Ascending aorta (tissue), 2 donors: Measurements from ENCODE around the gene SLC29A2. TPM values are rescaled to one million over a fixed set of nuclear protein-coding genes. Genes with fewer than 3 reads are reported as not detected.
"Not testable (repeated sequence)": the region's sequence is repeated elsewhere in the genome, so short reads cannot be mapped to it uniquely, and the experiment has no call there.

Source experiments
- DNase-seq, 2 donors: peaks; one replicate each; pipeline ENCODE4 v3.0.0-alpha.2; 2019; ENCODE audit warnings: low spot score in 2 of 2
- H3K27ac ChIP-seq, 2 donors: fragments of 200-600 bp; sonication (generic); one replicate each; pipeline ENCODE4 v1.5.1; 2016 to 2017; ENCODE audit warnings: mild to moderate bottlenecking in 1 of 2
- H3K27me3 ChIP-seq: fragments of 200-600 bp; sonication (generic); one replicate; pipeline ENCODE4 v1.5.1; 2017
- H3K36me3 ChIP-seq, 2 donors: fragments of 200-600 bp; sonication (generic); one replicate each; pipeline ENCODE4 v1.5.1; 2016
- H3K4me1 ChIP-seq, 2 donors: fragments of 200-600 bp; sonication (generic); one replicate each; pipeline ENCODE4 v1.5.1; 2016 to 2017; ENCODE audit warnings: mild to moderate bottlenecking in 1 of 2
- H3K4me3 ChIP-seq, 2 donors: fragments of 200-600 bp; sonication (generic); one replicate each; pipeline ENCODE4 v1.5.1; 2016 to 2017; ENCODE audit warnings: mild to moderate bottlenecking in 1 of 2
- H3K9me3 ChIP-seq, 2 donors: fragments of 200-600 bp; sonication (generic); one replicate each; pipeline ENCODE4 v1.5.1; 2016
- CTCF ChIP-seq, 3 experiments: fragments of 200-600 bp in 2 of 3; fragments of 450-650 bp in 1 of 3; sonication (generic) in 2 of 3; IDR thresholded peaks; one replicate each; pipeline ENCODE4 v1.5.1; 2016 to 2019; ENCODE audit warnings: antibody characterized with exemption in 3 of 3, mild to moderate bottlenecking in 1 of 3, moderate library complexity in 1 of 3
- intact Hi-C: fragments of 100-400 bp; cut with DNase I; formaldehyde crosslinking; loops from one replicate; pipeline ENCODE4 v1.15.1; 2023
- total RNA-seq: library from RNA; depleted of rRNA; stranded (reverse); fragments of >200 nt; gene quantifications from one replicate; pipeline ENCODE4 v1.1.0, GENCODE V29; 2016

Gene SLC29A2
- total RNA-seq, 1 donor from 2014 or later, result not detected

DNA sequence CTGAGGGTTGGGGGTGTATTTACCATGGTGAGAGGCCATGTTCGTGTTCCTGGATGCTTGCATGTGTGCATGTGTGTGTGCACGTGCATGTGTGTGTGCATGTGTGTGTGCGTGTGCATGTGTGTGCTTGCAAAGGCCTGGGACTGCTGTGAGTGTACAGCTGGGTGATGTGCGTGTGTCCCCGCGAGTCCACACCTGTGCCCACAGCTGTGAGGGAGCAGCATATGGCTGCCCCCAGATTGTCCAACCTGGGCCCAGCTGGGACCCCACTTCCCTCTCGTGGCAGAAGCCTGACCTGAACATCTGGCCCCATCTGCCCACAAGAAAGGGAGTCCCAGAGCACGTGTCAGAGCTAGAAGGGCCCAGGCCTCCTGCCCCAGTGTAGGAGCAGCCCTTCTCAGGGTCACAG is 46.3 kb downstream of the SLC29A2 start:
- H3K9me3 ChIP-seq, result no peaks in the 10 kb centered on the region
- no peak for TF ChIP-seq CTCF (IDR thresholded peaks at IDR 0.05)
- no peaks in the 10 kb centered on the region for H3K36me3 ChIP-seq
- peaks cover 3 to 16% of the 10 kb centered on the region in 2 donors for H3K4me1 ChIP-seq
- H3K27ac ChIP-seq, result peak overlapping the region in 1 of 2 donors; percentile 51
- intact Hi-C loops, result no loop called here
- DNase-seq, result no peak
- H3K4me3 ChIP-seq, result no peak overlapping the region
- H3K27me3 ChIP-seq, result no peaks in the 10 kb centered on the region

DNA sequence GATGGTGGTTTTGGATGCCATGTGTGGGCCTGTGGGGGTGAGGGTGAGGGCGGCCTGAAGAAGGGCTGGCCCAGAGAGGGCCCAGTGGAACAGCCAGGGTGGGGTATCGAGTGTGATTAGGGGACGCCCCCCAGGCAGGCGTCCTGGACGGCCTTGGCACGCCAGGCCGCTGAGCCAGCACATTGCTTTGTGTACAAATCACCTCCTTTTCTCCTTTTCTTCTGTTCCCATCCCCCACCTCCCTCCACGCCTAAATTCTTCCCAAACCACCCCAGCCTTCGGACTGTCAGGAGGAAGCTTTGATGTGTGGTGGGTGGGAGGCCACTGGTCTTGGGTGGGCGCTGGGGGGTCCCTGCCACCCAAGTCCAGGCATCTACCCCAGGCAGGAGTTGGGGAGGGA is 46.9 kb downstream of the SLC29A2 start:
- TF ChIP-seq CTCF (IDR thresholded peaks at IDR 0.05), result no peak
- no peak for DNase-seq
- no peaks in the 10 kb centered on the region for H3K27me3 ChIP-seq
- no peak overlapping the region for H3K27ac ChIP-seq
- H3K36me3 ChIP-seq, result no peaks in the 10 kb centered on the region
- H3K4me1 ChIP-seq, result peaks cover 3 to 16% of the 10 kb centered on the region in 2 donors
- no peak overlapping the region for H3K4me3 ChIP-seq
- intact Hi-C loops, result no loop called here
- no peaks in the 10 kb centered on the region for H3K9me3 ChIP-seq

- Histone ChIP-seq H3K4me3 (no peak overlapping the region), H3K4me1 (peaks cover 3 to 13% of the 10 kb centered on the region in 2 donors), H3K36me3 (no peaks in the 10 kb centered on the region), H3K27ac (no peak overlapping the region), H3K27me3 (no peaks in the 10 kb centered on the region), H3K9me3 (no peaks in the 10 kb centered on the region)
- intact Hi-C loops, result no loop called here
- DNase-seq, result no peak
- TF ChIP-seq CTCF (IDR thresholded peaks at IDR 0.05), result no peak
These were observed 47.9 kb downstream of the SLC29A2 start for GRCh38 chr11:66323684-66324083.

DNA sequence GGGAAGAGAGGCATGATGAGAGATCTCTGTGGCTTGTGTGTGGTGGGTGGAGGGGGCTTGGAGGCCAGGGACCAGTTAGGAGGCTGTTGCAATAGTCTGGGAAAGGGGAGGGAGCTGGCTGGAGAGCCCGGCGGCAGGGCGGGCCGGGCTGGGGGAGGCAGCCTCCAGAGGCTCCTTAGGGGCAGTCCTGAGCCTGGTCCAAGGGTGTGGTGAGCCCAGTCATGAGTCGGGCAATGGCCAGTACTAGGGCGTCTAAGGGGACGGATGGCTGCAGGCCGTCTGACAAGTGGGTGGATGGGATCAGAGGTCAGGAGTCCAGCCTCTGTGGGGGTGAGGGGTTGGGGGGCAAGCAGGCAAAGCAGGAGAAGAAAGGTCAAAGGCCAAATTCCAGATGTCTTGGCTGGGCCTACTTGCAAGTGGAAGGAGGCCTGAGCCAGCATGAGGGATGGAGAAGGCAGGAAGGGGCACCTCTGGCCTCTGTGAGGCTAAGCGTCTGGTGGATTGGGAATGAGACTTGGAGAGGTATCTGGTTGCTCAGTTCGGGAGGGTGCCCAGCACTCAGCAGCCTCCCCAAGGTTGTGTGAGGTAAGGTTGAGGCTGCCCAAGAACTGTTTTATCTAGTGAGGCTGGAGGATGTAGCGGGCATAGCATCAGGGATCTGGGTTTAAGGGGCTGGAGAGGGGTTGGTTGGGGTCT is 48.7 kb downstream of the SLC29A2 start:
- intact Hi-C loops, result no loop called here
- peaks cover 7 to 8% of the 10 kb centered on the region in 2 donors for H3K4me1 ChIP-seq
- no peak overlapping the region for H3K4me3 ChIP-seq
- no peak for DNase-seq
- H3K36me3 ChIP-seq, result no peaks in the 10 kb centered on the region
- no peaks in the 10 kb centered on the region for H3K9me3 ChIP-seq
- no peaks in the 10 kb centered on the region for H3K27me3 ChIP-seq
- no peak for TF ChIP-seq CTCF (IDR thresholded peaks at IDR 0.05)
- H3K27ac ChIP-seq, result no peak overlapping the region

GRCh38 chr11:66321606-66322005 is 50.0 kb downstream of the SLC29A2 start:
- no peak for DNase-seq
- Histone ChIP-seq H3K9me3 (no peaks in the 10 kb centered on the region), H3K27me3 (no peaks in the 10 kb centered on the region), H3K4me1 (peaks cover 14 to 19% of the 10 kb centered on the region in 2 donors), H3K36me3 (no peaks in the 10 kb centered on the region), H3K4me3 (no peak overlapping the region), H3K27ac (no peak overlapping the region)
- no peak for TF ChIP-seq CTCF (IDR thresholded peaks at IDR 0.05)
- intact Hi-C loops, result no loop called here

DNA sequence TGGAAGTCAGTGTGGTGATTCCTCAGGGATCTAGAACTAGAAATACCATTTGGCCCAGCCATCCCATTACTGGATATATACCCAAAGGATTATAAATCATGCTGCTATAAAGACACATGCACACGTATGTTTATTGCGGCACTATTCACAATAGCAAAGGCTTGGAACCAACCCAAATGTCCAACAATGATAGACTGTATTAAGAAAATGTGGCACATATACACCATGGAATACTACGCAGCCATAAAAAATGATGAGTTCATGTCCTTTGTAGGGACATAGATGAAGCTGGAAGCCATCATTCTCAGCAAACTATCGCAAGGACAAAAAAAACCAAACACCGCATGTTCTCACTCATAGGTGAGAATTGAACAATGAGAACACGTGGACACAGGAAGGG is 50.8 kb downstream of the SLC29A2 start:
- H3K4me1 ChIP-seq, result peaks cover 15 to 25% of the 10 kb centered on the region in 2 donors
- DNase-seq, H3K36me3 ChIP-seq, H3K9me3 ChIP-seq, H3K4me3 ChIP-seq, H3K27me3 ChIP-seq, H3K27ac ChIP-seq, intact Hi-C loops: not testable (repeated sequence)

DNA sequence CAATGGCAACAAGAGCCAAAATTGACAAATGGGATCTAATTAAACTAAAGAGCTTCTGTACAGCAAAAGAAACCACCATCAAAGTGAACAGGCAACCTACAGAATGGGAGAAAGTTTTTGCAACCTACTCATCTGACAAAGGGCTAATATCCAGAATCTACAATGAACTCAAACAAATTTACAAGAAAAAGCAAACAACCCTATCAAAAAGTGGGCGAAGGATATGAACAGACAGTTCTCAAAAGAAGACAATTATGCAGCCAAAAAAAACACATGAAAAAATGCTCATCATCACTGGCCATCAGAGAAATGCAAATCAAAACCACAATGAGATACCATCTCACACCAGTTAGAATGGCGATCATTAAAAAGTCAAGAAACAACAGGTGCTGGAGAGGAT is 51.3 kb downstream of the SLC29A2 start:
- H3K4me3 ChIP-seq, DNase-seq, H3K27ac ChIP-seq, H3K36me3 ChIP-seq, H3K9me3 ChIP-seq, intact Hi-C loops, H3K27me3 ChIP-seq: not testable (repeated sequence)
- H3K4me1 ChIP-seq, result peaks cover 15 to 25% of the 10 kb centered on the region in 2 donors
